Mesenchymal stem cell (in vitro differentiated cells and primary cell): ENCODE measurements around the gene JMJD6.
"Not testable (repeated sequence)": the region's sequence is repeated elsewhere in the genome, so short reads cannot be mapped to it uniquely, and the experiment has no call there.

Experiments used
- DNase-seq: peaks from one replicate; pipeline ENCODE4 v3.0.0-alpha.2; 2013
- H2AFZ ChIP-seq: one replicate; pipeline ENCODE4 v1.6.1; 2013; ENCODE audit warnings: low read depth, mild to moderate bottlenecking, control low read depth, inconsistent platforms, low read length, moderate library complexity
- H2AK5ac ChIP-seq: 2 replicates; pipeline ENCODE4 v1.6.1; 2013; ENCODE audit warnings: low read length, moderate library complexity, mild to moderate bottlenecking, inconsistent platforms; ENCODE audit not compliant: severe bottlenecking
- H2BK120ac ChIP-seq: one replicate; pipeline ENCODE4 v1.6.1; 2013; ENCODE audit warnings: low read depth, mild to moderate bottlenecking, inconsistent platforms, low read length, moderate library complexity
- H2BK12ac ChIP-seq, 2 experiments: one replicate each; pipeline ENCODE4 v1.6.1; 2013; ENCODE audit warnings: inconsistent platforms in 2 of 2, low read length in 2 of 2, mild to moderate bottlenecking in 2 of 2, moderate library complexity in 2 of 2, control low read depth in 1 of 2
- H2BK15ac ChIP-seq: one replicate; pipeline ENCODE4 v1.6.1; 2013; ENCODE audit warnings: mild to moderate bottlenecking, low read depth, inconsistent platforms; ENCODE audit not compliant: poor library complexity, severe bottlenecking
- H2BK5ac ChIP-seq: 2 replicates; pipeline ENCODE4 v1.6.1; 2013; ENCODE audit warnings: low read depth, mild to moderate bottlenecking, low read length, control low read depth, inconsistent platforms; ENCODE audit not compliant: poor library complexity, severe bottlenecking
- H3K14ac ChIP-seq, 2 experiments: one replicate each; pipeline ENCODE4 v1.6.1; 2013; ENCODE audit warnings: inconsistent platforms in 2 of 2, low read length in 2 of 2, control low read depth in 1 of 2, mild to moderate bottlenecking in 1 of 2, moderate library complexity in 1 of 2
- H3K18ac ChIP-seq, 2 experiments: one replicate each; pipeline ENCODE4 v1.6.1; 2013; ENCODE audit warnings: inconsistent platforms in 2 of 2, low read length in 2 of 2, control low read depth in 1 of 2, low read depth in 1 of 2, mild to moderate bottlenecking in 1 of 2
- H3K23ac ChIP-seq, 2 experiments: one replicate each; pipeline ENCODE4 v1.6.1; 2013; ENCODE audit warnings: inconsistent platforms in 2 of 2, low read length in 2 of 2, mild to moderate bottlenecking in 2 of 2, moderate library complexity in 2 of 2, control low read depth in 1 of 2
- H3K27ac ChIP-seq: 2 replicates; pipeline ENCODE4 v1.5.1; 2013; ENCODE audit warnings: mild to moderate bottlenecking, moderate library complexity, low read length, control low read depth, inconsistent platforms; ENCODE audit not compliant: poor library complexity, severe bottlenecking
- H3K27me3 ChIP-seq, 2 experiments: 2 replicates each; pipeline versions ENCODE4 v1.6.1 to v1.7.0; 2013; ENCODE audit warnings: low read length in 2 of 2, mild to moderate bottlenecking in 2 of 2, moderate library complexity in 2 of 2, control low read depth in 1 of 2, inconsistent platforms in 1 of 2; ENCODE audit not compliant: control insufficient read depth in 1 of 2, insufficient read depth in 1 of 2
- H3K36me3 ChIP-seq, 2 experiments: 2 replicates each; pipeline versions ENCODE4 v1.6.1 to v1.7.0; 2013; ENCODE audit warnings: low read length in 2 of 2, control low read depth in 1 of 2, inconsistent platforms in 1 of 2, low read depth in 1 of 2, mild to moderate bottlenecking in 1 of 2; ENCODE audit not compliant: insufficient read depth in 2 of 2, control insufficient read depth in 1 of 2
- H3K4ac ChIP-seq, 2 experiments: one replicate each; pipeline ENCODE4 v1.6.1; 2013; ENCODE audit warnings: inconsistent platforms in 2 of 2, low read length in 2 of 2, mild to moderate bottlenecking in 2 of 2, moderate library complexity in 2 of 2, control low read depth in 1 of 2, low read depth in 1 of 2
- H3K4me1 ChIP-seq: 2 replicates; pipeline ENCODE4 v1.6.1; 2013; ENCODE audit warnings: low read depth, low read length, control low read depth; ENCODE audit not compliant: control insufficient read depth, insufficient read depth
- H3K4me2 ChIP-seq: 2 replicates; pipeline ENCODE4 v1.6.1; 2013; ENCODE audit warnings: low read length, mild to moderate bottlenecking, inconsistent platforms; ENCODE audit not compliant: poor library complexity, severe bottlenecking
- H3K4me3 ChIP-seq, 2 experiments: 2 replicates each; pipeline versions ENCODE4 v1.5.1 to v1.7.0; 2013; ENCODE audit warnings: low read length in 2 of 2, mild to moderate bottlenecking in 2 of 2, control low read depth in 1 of 2, low read depth in 1 of 2; ENCODE audit not compliant: insufficient read depth in 1 of 2
- H3K79me1 ChIP-seq: replicated peaks from 2 replicates; pipeline ENCODE4 v1.6.1; 2013; ENCODE audit warnings: mild to moderate bottlenecking, control low read depth, low read length, inconsistent platforms; ENCODE audit not compliant: poor library complexity, severe bottlenecking
- H3K9ac ChIP-seq: 2 replicates; pipeline ENCODE4 v1.7.0; 2013; ENCODE audit warnings: mild to moderate bottlenecking, low read length, moderate library complexity
- H3K9me3 ChIP-seq: 2 replicates; pipeline ENCODE4 v1.7.0; 2013; ENCODE audit warnings: mild to moderate bottlenecking, low read length; ENCODE audit not compliant: control insufficient read depth
- H4K8ac ChIP-seq: one replicate; pipeline ENCODE4 v1.6.1; 2013; ENCODE audit warnings: inconsistent platforms, mild to moderate bottlenecking, low read length, moderate library complexity
- H4K91ac ChIP-seq: one replicate; pipeline ENCODE4 v1.6.1; 2013; ENCODE audit warnings: mild to moderate bottlenecking, low read length, inconsistent platforms
- WGBS: methylation state at CpG from one replicate; pipeline ENCODE4 v1.1.7; 2013; ENCODE audit warnings: mixed read lengths; 5-methylcytosine and 5-hydroxymethylcytosine counted together

Gene JMJD6

GRCh38 chr17:76751416-76751993, 25.1 kb upstream of the JMJD6 start:
- Histone ChIP-seq H4K91ac (no peak overlapping the region), H2AK5ac (no peak overlapping the region), H3K9ac (no peak overlapping the region), H2AFZ (no peak overlapping the region), H3K36me3 (peaks cover 12 to 49% of the 10 kb centered on the region in 2 experiments), H3K27ac (no peak overlapping the region), H4K8ac (no peak overlapping the region), H3K4me3 (no peak overlapping the region), H3K18ac (no peak overlapping the region), H3K27me3 (no peaks in the 10 kb centered on the region), H3K4me1 (peaks cover 4% of the 10 kb centered on the region), H3K23ac (no peak overlapping the region), H3K4ac (no peak overlapping the region), H2BK12ac (no peak overlapping the region), H3K4me2 (no peak overlapping the region), H2BK120ac (no peak overlapping the region), H2BK15ac (no peak overlapping the region), H3K79me1 (peaks cover 2% of the 10 kb centered on the region), H3K14ac (no peak overlapping the region), H3K9me3 (no peaks in the 10 kb centered on the region), H2BK5ac (no peak overlapping the region)
- no peak for DNase-seq
- 100% methylated on average over 1 of the region's 3 CpGs for WGBS

- H4K91ac ChIP-seq = no peak overlapping the region
- no peak overlapping the region for H3K27ac ChIP-seq
- no peak overlapping the region for H2BK120ac ChIP-seq
- no peaks in the 10 kb centered on the region for H3K27me3 ChIP-seq
- H2BK12ac ChIP-seq = no peak overlapping the region
- H2AK5ac ChIP-seq = no peak overlapping the region
- no peak overlapping the region for H3K4ac ChIP-seq
- H3K9me3 ChIP-seq = peaks cover 8% of the 10 kb centered on the region
- H4K8ac ChIP-seq = no peak overlapping the region
- no peak overlapping the region for H3K9ac ChIP-seq
- no peak overlapping the region for H3K4me2 ChIP-seq
- no peak overlapping the region for H2AFZ ChIP-seq
- no peak overlapping the region for H3K4me3 ChIP-seq
- H3K79me1 ChIP-seq = peaks cover 3% of the 10 kb centered on the region
- H3K18ac ChIP-seq = no peak overlapping the region
- no peak overlapping the region for H3K14ac ChIP-seq
- H3K4me1 ChIP-seq = peaks cover 3% of the 10 kb centered on the region
- H2BK5ac ChIP-seq = no peak overlapping the region
- no peak overlapping the region for H3K23ac ChIP-seq
- peaks cover 9 to 58% of the 10 kb centered on the region in 2 experiments for H3K36me3 ChIP-seq
- WGBS = 100% methylated on average over 1 of the region's 1 CpG
- no peak for DNase-seq
- no peak overlapping the region for H2BK15ac ChIP-seq
Measured at GRCh38 chr17:76748657-76749056, 22.3 kb upstream of the JMJD6 start.

- Histone ChIP-seq H3K36me3 (peaks cover 9 to 53% of the 10 kb centered on the region in 2 experiments), H4K8ac (no peak overlapping the region), H3K14ac (no peak overlapping the region), H4K91ac (no peak overlapping the region), H3K4ac (no peak overlapping the region), H2AFZ (no peak overlapping the region), H3K4me2 (no peak overlapping the region), H3K9ac (no peak overlapping the region), H3K18ac (no peak overlapping the region), H2AK5ac (no peak overlapping the region), H3K23ac (no peak overlapping the region), H2BK5ac (no peak overlapping the region), H3K4me3 (no peak overlapping the region), H3K27ac (no peak overlapping the region), H3K9me3 (peaks cover 8% of the 10 kb centered on the region), H3K4me1 (no peaks in the 10 kb centered on the region), H3K79me1 (peaks cover 3% of the 10 kb centered on the region), H2BK15ac (no peak overlapping the region), H2BK120ac (no peak overlapping the region), H3K27me3 (no peaks in the 10 kb centered on the region), H2BK12ac (no peak overlapping the region)
- 90% methylated on average over 9 of the region's 9 CpGs for WGBS
- no peak for DNase-seq
Measured at GRCh38 chr17:76747716-76748363, 21.4 kb upstream of the JMJD6 start.

- not testable (repeated sequence) for DNase-seq, H4K8ac ChIP-seq, H3K4ac ChIP-seq, H2AK5ac ChIP-seq, H3K14ac ChIP-seq, H2BK120ac ChIP-seq, H3K4me1 ChIP-seq, H2BK5ac ChIP-seq, H3K4me3 ChIP-seq, H3K18ac ChIP-seq, H2BK12ac ChIP-seq, H2BK15ac ChIP-seq, H3K23ac ChIP-seq, H4K91ac ChIP-seq, H3K4me2 ChIP-seq, H3K9ac ChIP-seq, H3K9me3 ChIP-seq, H2AFZ ChIP-seq, H3K79me1 ChIP-seq, H3K27ac ChIP-seq, H3K27me3 ChIP-seq
- WGBS = 99% methylated on average over 5 of the region's 6 CpGs
- peaks cover 9 to 63% of the 10 kb centered on the region in 2 experiments for H3K36me3 ChIP-seq
Measured at GRCh38 chr17:76745785-76746184, 19.4 kb upstream of the JMJD6 start.
